ENCODE data around the gene CR1.

DNA sequence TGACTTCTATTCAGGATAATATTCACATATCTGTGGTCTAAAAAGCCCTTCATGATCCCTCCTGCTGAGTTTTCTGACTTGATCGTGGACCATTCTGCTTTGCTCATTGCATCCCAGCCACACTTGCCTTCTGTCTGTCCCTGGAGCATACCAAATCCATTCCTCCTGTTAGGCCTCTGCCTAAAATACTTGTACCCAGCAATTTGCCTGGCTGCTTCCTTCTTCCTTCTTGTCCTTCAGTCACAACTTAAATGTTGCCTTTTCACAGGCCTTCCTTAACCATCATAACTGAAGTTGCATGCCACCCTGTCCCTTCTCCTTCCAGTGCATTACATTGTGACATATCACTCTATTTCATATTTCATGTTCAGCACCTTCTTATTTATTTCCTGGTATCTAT lies 37.5 kb upstream of the CR1 start:
- TF ChIP-seq, protein P1, sequence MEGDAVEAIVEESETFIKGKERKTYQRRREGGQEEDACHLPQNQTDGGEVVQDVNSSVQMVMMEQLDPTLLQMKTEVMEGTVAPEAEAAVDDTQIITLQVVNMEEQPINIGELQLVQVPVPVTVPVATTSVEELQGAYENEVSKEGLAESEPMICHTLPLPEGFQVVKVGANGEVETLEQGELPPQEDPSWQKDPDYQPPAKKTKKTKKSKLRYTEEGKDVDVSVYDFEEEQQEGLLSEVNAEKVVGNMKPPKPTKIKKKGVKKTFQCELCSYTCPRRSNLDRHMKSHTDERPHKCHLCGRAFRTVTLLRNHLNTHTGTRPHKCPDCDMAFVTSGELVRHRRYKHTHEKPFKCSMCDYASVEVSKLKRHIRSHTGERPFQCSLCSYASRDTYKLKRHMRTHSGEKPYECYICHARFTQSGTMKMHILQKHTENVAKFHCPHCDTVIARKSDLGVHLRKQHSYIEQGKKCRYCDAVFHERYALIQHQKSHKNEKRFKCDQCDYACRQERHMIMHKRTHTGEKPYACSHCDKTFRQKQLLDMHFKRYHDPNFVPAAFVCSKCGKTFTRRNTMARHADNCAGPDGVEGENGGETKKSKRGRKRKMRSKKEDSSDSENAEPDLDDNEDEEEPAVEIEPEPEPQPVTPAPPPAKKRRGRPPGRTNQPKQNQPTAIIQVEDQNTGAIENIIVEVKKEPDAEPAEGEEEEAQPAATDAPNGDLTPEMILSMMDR (IDR thresholded peaks at IDR 0.05), result no peak
- no peak for TF ChIP-seq POLR2A (IDR thresholded peaks at IDR 0.05)
